ENCODE data around the gene MPP3.

MPP3 gene

GRCh38 chr17:43826206-43826605 lies 6.7 kb downstream of the MPP3 start:
- FAIRE-seq (no peak), DNase-seq (ENCODE audit: insufficient read length) (no peak)
- TF ChIP-seq POLR2AphosphoS5 (IDR thresholded peaks at IDR 0.05; ENCODE audit: low read depth, low read length) (no peak), POLR2A (IDR thresholded peaks at IDR 0.05; ENCODE audit: low read depth, low read length) (no peak), TAF1 (IDR thresholded peaks at IDR 0.05; ENCODE audit: borderline replicate concordance, low read depth, low read length) (no peak)

GRCh38 chr17:43825567-43825966 lies 7.4 kb downstream of the MPP3 start:
- no peak for TF ChIP-seq POLR2A (IDR thresholded peaks at IDR 0.05; ENCODE audit: low read depth, low read length)
- no peak for DNase-seq (ENCODE audit: insufficient read length)
- no peak for FAIRE-seq

- no peak for FAIRE-seq
- TF ChIP-seq TAF1 (IDR thresholded peaks at IDR 0.05; ENCODE audit: borderline replicate concordance, low read depth, low read length) (no peak), POLR2A (IDR thresholded peaks at IDR 0.05; ENCODE audit: low read depth, low read length) (no peak), POLR2AphosphoS5 (IDR thresholded peaks at IDR 0.05; ENCODE audit: low read depth, low read length) (no peak)
- no peak for DNase-seq (ENCODE audit: insufficient read length)
Observed at GRCh38 chr17:43823350-43824084, 9.4 kb downstream of the MPP3 start.

GRCh38 chr17:43822570-43823190 lies 10.3 kb downstream of the MPP3 start:
- DNase-seq (ENCODE audit: insufficient read length) (no peak), FAIRE-seq (no peak)
- TF ChIP-seq POLR2A (IDR thresholded peaks at IDR 0.05; ENCODE audit: low read depth, low read length): no peak
- no peak for TF ChIP-seq POLR2AphosphoS5 (IDR thresholded peaks at IDR 0.05; ENCODE audit: low read depth, low read length)
- TF ChIP-seq TAF1 (IDR thresholded peaks at IDR 0.05; ENCODE audit: borderline replicate concordance, low read depth, low read length): no peak

GRCh38 chr17:43820759-43821158 lies 12.2 kb downstream of the MPP3 start:
- TF ChIP-seq POLR2A (IDR thresholded peaks at IDR 0.05; ENCODE audit: low read depth, low read length) (no peak), POLR2AphosphoS5 (IDR thresholded peaks at IDR 0.05; ENCODE audit: low read depth, low read length) (no peak), TAF1 (IDR thresholded peaks at IDR 0.05; ENCODE audit: borderline replicate concordance, low read depth, low read length) (no peak)
- FAIRE-seq (no peak), DNase-seq (ENCODE audit: insufficient read length) (no peak)

- FAIRE-seq: no peak
- DNase-seq (ENCODE audit: insufficient read length): no peak
- no peak for TF ChIP-seq TAF1 (IDR thresholded peaks at IDR 0.05; ENCODE audit: borderline replicate concordance, low read depth, low read length)
- no peak for TF ChIP-seq POLR2A (IDR thresholded peaks at IDR 0.05; ENCODE audit: low read depth, low read length)
- TF ChIP-seq POLR2AphosphoS5 (IDR thresholded peaks at IDR 0.05; ENCODE audit: low read depth, low read length): no peak
Observed at GRCh38 chr17:43818966-43819365, 14.0 kb downstream of the MPP3 start.

- DNase-seq (ENCODE audit: insufficient read length) (no peak), FAIRE-seq (no peak)
- TF ChIP-seq TAF1 (IDR thresholded peaks at IDR 0.05; ENCODE audit: borderline replicate concordance, low read depth, low read length) (no peak), POLR2AphosphoS5 (IDR thresholded peaks at IDR 0.05; ENCODE audit: low read depth, low read length) (no peak), POLR2A (IDR thresholded peaks at IDR 0.05; ENCODE audit: low read depth, low read length) (no peak)
Observed at GRCh38 chr17:43817826-43818225, 15.1 kb downstream of the MPP3 start.

- DNase-seq (ENCODE audit: insufficient read length) (no peak), FAIRE-seq (no peak)
- no peak for TF ChIP-seq TAF1 (IDR thresholded peaks at IDR 0.05; ENCODE audit: borderline replicate concordance, low read depth, low read length)
Observed at GRCh38 chr17:43816336-43817320, 16.3 kb downstream of the MPP3 start.

- TF ChIP-seq POLR2AphosphoS5 (IDR thresholded peaks at IDR 0.05; ENCODE audit: low read depth, low read length) (no peak), POLR2A (IDR thresholded peaks at IDR 0.05; ENCODE audit: low read depth, low read length) (no peak), TAF1 (IDR thresholded peaks at IDR 0.05; ENCODE audit: borderline replicate concordance, low read depth, low read length) (no peak)
- FAIRE-seq (no peak), DNase-seq (ENCODE audit: insufficient read length) (no peak)
Observed at GRCh38 chr17:43814714-43815113, 18.2 kb downstream of the MPP3 start.

GRCh38 chr17:43814026-43814425 lies 18.9 kb downstream of the MPP3 start:
- no peak for TF ChIP-seq POLR2AphosphoS5 (IDR thresholded peaks at IDR 0.05; ENCODE audit: low read depth, low read length)
- FAIRE-seq (no peak), DNase-seq (ENCODE audit: insufficient read length) (no peak)

- FAIRE-seq: no peak
- DNase-seq (ENCODE audit: insufficient read length): no peak
- no peak for TF ChIP-seq TAF1 (IDR thresholded peaks at IDR 0.05; ENCODE audit: borderline replicate concordance, low read depth, low read length)
- TF ChIP-seq POLR2AphosphoS5 (IDR thresholded peaks at IDR 0.05; ENCODE audit: low read depth, low read length): no peak
- no peak for TF ChIP-seq POLR2A (IDR thresholded peaks at IDR 0.05; ENCODE audit: low read depth, low read length)
Observed at GRCh38 chr17:43813386-43813785, 19.6 kb downstream of the MPP3 start.

Data from GM12892 (cell line).